HG03060 (cell line): ENCODE measurements around the gene GPX1.

Experiments used
- ATAC-seq: cut with Tn5 transposase; IDR thresholded peaks from one replicate; pipeline ENCODE4 v1.9.1; 2021; ENCODE audit warnings: low read depth, moderate number of reproducible peaks; ENCODE audit not compliant: unreplicated experiment

The GPX1 gene

GRCh38 chr3:49316696-49317457 lies 41.3 kb downstream of the GPX1 start:
- ATAC-seq, result no peak

- ATAC-seq, result no peak
These were observed 44.1 kb downstream of the GPX1 start for GRCh38 chr3:49313896-49314688.

DNA sequence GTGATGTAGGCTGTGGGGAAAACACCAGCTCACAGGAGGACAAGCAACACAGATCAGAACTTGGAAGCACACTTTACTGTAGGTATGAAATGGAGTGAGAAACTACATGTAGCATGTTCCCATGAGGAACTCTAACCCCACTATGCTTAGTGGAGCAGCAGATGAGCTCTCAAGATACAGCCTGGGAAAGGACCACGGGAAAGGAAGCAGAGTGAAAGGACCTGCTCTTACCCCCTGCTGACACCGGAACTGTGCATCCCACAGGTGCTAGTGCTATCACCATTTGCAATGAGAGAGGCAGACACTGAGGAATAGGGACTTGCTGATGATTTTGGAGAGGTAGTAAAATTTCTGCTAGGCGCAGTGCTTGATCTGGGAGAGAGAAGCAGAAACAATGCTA lies 46.9 kb downstream of the GPX1 start:
- no peak for ATAC-seq

- ATAC-seq, result no peak
These were observed 47.5 kb downstream of the GPX1 start for GRCh38 chr3:49310677-49311076.
